Amniotic epithelial cell (primary cell): ENCODE results near the gene RXFP4.

Source experiments
- DNase-seq: peaks from one replicate; pipeline ENCODE4 v3.0.0-alpha.2; 2010; ENCODE audit warnings: low read depth

The RXFP4 gene

GRCh38 chr1:155931332-155932038 lies 10.0 kb upstream of the RXFP4 start:
- DNase-seq: no peak

DNA sequence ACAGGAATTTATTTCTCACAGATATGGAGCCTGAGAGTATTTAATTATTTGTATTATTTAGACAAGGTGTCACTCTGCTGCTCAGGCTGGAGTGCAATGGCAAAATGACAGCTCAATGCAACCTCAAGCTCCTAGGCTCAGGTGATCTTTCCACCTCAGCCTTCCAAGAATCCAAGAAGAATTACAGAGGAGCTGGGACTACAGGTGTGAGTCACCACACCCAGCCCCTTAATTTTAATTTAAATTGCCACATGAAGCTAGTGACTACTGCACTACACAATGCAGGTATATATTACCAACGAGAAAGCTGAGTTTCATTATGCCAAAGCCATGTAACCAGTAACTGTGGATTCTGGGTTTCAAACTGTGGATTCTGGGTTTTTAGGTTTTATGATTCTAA lies 9.4 kb upstream of the RXFP4 start:
- DNase-seq: no peak

- DNase-seq: peak; percentile 28
Observed at GRCh38 chr1:155932487-155932886, 9.0 kb upstream of the RXFP4 start.

DNA sequence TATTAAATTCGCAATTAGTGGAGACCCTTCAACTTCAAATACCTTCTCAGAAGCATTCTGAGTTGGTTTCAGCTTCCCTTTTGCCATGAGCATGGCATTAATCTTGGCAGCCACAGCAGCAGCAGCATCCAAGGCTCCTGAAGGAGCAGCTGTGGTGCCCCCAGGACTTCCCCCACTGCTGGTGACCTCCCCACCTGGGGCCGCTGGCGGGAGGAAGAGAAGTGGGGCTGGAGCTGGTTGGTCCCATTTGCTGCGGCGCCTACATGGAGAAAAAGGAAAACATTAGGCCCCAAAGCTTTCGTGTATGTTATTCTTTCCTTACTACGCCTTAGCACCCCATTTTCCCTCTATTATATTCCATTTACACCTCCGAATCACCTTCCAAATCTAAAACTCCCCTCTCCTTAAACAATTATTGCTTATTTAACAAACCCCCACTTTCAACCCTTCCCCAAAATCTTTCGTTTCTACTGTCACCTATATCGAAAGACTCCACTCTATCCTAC lies 7.8 kb upstream of the RXFP4 start:
- no peak for DNase-seq

- peak; percentile 99 for DNase-seq
Observed at GRCh38 chr1:155934097-155934935, 7.1 kb upstream of the RXFP4 start, which contains the start of gene KHDC4. Gene KHDC4 (minus strand): TSS chr1:155934413. CDS start chr1:155934373, 40 bp downstream.

DNA sequence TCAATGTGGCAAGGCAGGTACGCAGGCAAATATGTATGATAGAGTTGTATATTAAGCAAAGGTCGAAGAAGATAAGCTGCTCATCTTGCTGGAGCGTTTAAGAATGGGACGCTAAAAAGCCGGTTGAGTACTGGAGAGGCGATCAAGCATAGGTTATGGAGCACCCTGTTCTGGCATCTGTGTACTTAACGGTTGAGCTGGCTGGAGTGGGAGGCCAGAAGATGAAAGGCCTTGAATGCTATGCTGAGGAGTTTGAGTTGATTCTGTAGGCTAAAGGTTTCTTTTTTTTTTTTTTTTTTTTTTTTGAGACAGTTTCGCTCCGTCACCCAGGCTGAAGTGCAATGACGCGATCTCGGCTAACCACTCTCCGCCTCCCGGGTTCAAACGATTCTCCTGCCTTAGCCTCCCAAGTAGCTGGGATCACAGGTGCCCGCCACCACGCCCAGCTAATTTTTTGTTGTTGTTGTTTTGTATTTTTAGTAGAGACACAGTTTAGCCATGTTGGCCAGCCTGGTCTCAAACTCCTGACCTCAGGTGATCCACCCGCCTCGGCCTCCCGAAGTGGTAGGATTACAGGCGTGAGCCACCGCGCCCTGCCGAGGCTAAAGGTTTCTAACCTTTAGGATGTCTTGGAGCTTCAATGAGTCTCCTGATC lies 6.4 kb upstream of the RXFP4 start:
- DNase-seq: no peak

DNA sequence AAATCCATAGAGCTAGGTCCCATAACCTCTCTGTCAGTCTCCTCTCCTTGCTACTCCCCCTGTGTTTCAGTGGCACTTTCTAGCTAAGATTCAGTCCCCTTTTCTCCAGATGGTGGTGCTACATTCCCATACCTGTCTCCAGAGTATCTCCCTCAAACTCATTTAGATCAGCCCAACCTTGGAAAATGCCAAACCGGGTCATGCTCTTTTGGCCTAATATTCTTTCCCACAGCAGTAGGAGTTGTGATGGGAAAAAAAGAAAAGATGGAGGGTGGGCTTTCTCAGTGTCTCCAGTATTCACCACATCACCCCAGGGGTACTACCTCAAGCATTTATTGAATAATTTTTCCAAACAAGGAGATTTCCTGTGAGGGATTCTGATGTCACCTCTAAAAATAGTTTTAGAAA lies 3.2 kb upstream of the RXFP4 start:
- peak; percentile 69 for DNase-seq

DNA sequence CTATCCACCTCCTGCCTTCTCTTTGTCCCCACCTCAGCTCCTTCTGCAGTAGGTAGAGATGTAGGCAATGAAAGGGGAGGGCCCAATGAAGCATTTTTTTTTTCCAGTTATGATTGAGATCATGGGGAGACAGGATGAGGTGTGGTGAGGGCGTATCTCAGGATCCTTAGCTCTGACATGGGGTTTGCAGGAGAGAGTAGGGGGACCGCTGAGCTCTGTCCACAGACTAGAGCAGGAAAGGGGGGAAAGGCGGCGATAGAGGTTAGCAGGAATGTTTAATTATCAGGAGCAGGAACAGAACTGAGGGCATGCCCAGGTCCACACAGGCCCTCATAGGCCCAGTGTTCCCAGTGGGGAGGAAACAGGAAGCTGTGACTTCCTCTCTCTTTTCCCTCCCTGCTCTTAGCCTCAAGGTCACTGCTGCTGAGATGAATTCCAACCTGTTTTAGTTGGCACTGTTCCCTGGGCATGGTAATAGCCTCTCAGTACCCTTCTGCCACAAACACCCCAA lies 901 bp upstream of the RXFP4 start:
- DNase-seq: peak; percentile 64

GRCh38 chr1:155941845-155942531 lies 550 bp downstream of the RXFP4 start:
- DNase-seq: no peak

DNA sequence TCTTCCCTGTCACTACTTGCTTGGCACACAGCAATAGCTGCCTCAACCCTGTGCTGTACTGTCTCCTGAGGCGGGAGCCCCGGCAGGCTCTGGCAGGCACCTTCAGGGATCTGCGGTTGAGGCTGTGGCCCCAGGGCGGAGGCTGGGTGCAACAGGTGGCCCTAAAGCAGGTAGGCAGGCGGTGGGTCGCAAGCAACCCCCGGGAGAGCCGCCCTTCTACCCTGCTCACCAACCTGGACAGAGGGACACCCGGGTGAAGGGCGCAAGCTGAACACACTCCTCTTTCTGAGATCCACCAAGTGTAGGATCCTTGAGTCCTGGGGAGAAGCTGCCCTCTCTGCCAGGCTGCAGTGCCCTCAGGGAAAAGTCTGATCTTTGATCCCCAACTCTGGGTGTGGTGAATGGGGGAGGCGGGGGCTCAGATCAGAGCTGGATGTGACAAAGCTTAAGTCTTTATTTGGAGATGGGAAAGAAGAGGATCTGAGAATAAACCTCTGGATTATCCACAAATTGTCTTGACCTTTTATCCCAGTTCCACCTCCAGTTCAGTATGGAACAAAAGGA lies 1.2 kb downstream of the RXFP4 start:
- DNase-seq: no peak

GRCh38 chr1:155944444-155944799 lies 3.0 kb downstream of the RXFP4 start:
- DNase-seq: no peak

- DNase-seq: no peak
Observed at GRCh38 chr1:155946633-155947219, 5.3 kb downstream of the RXFP4 start.

DNA sequence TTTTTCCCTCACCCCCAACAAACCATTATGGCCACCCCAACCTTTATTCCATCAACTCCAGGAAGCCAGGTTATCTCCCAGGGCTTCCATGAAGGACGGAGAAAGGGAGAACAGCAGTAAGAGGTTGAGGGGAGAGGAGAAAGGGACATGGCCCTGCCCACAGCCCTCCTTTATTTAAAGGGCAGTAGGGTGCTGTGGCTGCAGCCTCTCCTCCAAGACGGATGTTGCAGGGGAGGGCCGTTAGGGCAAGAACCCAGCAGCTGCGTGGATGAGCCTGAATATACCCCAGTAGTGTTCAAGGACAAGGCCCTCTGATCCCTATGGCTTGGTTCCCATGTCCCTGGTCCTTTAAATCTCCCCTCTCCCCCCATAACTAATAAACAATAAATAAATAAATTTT lies 5.9 kb downstream of the RXFP4 start:
- no peak for DNase-seq

DNA sequence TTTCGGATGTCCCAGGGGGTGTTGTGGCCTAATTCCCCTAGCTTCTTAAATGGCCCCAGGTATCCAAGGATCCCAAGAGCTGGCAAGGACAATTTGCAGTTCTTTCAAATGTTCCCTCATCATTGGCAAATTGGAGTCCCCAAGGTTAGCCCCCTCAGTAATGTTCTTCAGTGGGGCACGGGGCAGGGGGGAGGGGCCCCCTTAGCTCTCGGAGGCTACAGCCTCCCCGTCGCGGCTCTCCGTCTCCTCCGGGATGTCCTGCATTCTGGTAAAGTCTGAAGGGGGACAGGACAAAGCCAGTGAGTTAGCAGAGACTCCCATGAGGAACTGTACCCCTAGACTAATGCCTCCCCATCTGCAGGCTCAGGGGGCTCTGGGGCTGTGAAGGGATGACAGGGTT lies 6.3 kb downstream of the RXFP4 start:
- DNase-seq: no peak

DNA sequence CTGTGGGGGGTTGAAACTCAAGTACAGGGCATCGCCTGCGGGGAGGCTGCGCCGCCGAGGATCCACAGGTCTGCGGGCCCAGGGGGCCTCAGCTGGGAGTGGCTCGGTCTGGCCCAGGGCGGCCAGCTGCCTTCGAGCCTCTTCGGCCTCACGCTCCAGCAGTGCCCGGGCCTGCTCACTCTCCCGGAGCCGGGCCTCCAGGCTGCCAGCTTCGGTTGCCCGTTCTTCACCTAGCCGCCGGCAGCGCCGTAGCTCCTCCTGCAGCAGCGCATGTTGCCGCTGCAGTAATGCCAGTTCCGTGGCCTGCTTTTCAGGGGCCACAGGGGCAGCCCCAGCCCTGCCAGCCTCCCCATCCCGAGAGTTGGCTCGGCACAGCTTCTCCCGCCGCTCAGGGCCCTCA lies 9.4 kb downstream of the RXFP4 start:
- DNase-seq: no peak

- no peak for DNase-seq
Observed at GRCh38 chr1:155951753-155952504, 10.5 kb downstream of the RXFP4 start.

DNA sequence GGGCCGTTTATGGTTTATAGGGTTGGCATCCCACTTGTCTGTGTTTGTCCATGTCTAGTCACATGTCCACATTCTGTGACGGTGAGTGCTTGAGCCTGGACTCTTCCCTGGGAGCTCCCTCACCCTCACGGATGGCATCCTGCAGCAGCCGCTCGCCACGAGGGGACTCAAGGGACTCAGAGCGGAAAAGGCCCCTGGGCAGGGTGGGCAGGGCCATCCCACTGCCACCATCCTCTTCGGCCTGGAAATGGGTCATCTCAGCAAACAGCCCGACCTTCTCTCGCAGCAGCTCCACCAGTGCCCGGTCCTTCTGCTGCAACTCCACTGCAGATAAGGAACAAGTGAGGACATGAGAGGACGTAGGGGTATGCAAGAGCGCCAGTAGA lies 11.1 kb downstream of the RXFP4 start:
- no peak for DNase-seq

DNA sequence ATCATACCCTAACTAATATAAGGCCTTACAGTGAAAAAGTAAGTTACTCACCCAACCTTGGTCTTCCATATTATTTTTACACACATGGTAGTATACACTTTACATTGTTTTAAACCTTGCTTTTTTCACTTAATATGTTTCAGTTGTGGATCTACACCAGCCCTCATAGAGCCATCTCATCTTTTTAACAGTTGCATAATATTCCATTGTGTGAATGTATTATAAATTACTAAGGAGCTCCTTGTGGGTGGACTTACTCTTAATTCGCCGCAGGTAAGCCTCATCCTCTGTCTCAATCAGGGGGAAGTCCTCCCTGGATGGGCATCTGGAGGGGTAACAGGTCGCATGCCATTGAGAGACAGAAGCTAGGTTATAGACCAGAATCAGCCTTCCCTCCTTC lies 13.2 kb downstream of the RXFP4 start:
- no peak for DNase-seq

DNA sequence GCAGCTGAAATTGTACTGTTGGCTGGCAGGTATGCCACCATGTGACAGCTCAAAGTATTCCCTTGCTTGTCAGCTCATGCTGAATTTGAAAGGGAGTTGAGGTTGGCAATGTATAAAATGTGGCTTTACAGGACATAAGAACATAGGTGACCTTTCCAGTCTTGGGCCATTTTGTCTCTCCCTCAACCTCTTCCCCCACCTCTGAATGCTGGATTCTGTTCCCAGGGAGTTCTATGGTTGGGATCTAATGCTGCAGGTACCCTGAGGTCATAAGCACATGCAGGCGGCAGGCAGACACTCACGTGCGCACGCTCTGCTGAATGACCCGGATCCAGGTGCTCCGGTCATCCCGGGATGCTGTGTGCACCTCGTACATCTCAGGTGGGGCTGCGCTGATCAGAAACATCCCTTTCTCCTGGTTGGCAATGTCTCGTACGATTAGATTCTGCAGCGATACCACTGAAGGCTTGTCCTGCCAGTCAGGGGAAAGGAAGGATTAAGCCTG lies 16.0 kb downstream of the RXFP4 start:
- no peak for DNase-seq

- peak; percentile 50 for DNase-seq
Observed at GRCh38 chr1:155960081-155960745, 18.8 kb downstream of the RXFP4 start.
